Measurements from ENCODE around the gene TPTE2.
"Not testable (repeated sequence)": the region's sequence is repeated elsewhere in the genome, so short reads cannot be mapped to it uniquely, and the experiment has no call there.

TPTE2 gene

DNA sequence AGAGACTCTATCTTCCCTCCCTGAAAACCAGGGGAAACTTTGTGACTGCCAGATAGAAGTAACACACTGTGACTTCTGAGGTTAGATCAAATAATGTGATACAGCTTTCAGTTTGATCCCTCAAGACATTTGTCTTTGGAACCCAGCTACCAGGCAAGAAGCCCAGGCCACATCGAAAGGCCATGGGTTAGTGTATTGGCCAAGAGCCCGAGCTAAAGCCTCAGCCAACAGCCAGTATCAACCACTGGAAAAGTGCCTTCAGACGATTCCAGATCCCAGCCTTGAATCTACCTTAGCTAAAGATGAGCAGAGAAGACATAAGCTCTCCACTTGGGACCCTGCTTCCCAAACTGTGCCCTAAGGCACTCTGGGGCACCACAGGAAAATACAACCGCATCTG is 10.9 kb upstream of the TPTE2 start:
- no peaks in the 10 kb centered on the region for H3K4me1 ChIP-seq (ENCODE audit: control insufficient read depth in 2 of 2, insufficient read depth in 2 of 2, low read length in 2 of 2)
- H3K27me3 ChIP-seq (ENCODE audit: control insufficient read depth in 2 of 2, insufficient read depth in 2 of 2, low read length in 2 of 2): no peaks in the 10 kb centered on the region
- H3K27ac ChIP-seq (ENCODE audit: low read depth in 2 of 2, low read length in 2 of 2): no peak overlapping the region
- H3K4me3 ChIP-seq (ENCODE audit: low read length in 2 of 2): no peak overlapping the region
- no peaks in the 10 kb centered on the region for H3K36me3 ChIP-seq (ENCODE audit: control insufficient read depth in 2 of 2, insufficient read depth in 2 of 2, low read length in 2 of 2)
- H3K9me3 ChIP-seq (ENCODE audit: control insufficient read depth in 2 of 2, low read length in 2 of 2): no peaks in the 10 kb centered on the region
- H3K9ac ChIP-seq (ENCODE audit: low read depth in 1 of 2, low read length in 2 of 2): no peak overlapping the region

DNA sequence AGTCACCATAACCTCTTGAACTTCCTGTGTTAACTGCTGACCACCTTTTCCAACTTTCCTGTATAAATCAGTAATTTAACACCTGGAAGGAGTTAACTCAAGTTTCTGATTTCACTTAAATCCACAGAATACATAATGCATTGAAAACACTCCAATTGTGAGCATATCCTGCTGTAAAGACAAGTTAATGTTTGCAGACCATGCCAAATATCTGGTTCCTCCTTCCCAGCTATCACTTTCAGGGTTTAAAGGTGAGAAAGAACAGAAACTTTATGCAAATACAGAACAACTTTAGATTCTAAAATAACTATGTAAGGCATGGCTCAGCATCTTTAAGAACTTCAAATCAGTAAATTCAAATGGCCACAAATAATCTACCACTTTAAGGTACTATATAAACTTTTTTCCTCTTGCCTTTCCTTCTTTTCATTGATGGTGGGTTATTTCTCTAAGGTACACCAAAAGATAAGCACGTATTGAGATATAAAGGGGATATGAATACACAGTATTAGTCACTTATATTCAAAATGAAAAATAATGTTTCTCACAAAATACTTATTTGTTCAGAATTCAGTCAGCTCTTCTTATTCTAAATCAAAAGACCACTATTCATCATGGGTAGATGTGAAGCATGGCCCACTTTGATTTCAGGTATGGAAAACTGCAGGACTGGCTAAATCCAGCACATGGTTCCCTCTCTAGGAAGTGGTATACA is 6.6 kb upstream of the TPTE2 start:
- Histone ChIP-seq H3K9ac (ENCODE audit: low read depth in 1 of 2, low read length in 2 of 2) (no peak overlapping the region), H3K9me3 (ENCODE audit: control insufficient read depth in 2 of 2, low read length in 2 of 2) (no peaks in the 10 kb centered on the region), H3K4me3 (ENCODE audit: low read length in 2 of 2) (no peak overlapping the region), H3K36me3 (ENCODE audit: control insufficient read depth in 2 of 2, insufficient read depth in 2 of 2, low read length in 2 of 2) (no peaks in the 10 kb centered on the region), H3K27me3 (ENCODE audit: control insufficient read depth in 2 of 2, insufficient read depth in 2 of 2, low read length in 2 of 2) (no peaks in the 10 kb centered on the region), H3K27ac (ENCODE audit: low read depth in 2 of 2, low read length in 2 of 2) (no peak overlapping the region), H3K4me1 (ENCODE audit: control insufficient read depth in 2 of 2, insufficient read depth in 2 of 2, low read length in 2 of 2) (no peaks in the 10 kb centered on the region)

DNA sequence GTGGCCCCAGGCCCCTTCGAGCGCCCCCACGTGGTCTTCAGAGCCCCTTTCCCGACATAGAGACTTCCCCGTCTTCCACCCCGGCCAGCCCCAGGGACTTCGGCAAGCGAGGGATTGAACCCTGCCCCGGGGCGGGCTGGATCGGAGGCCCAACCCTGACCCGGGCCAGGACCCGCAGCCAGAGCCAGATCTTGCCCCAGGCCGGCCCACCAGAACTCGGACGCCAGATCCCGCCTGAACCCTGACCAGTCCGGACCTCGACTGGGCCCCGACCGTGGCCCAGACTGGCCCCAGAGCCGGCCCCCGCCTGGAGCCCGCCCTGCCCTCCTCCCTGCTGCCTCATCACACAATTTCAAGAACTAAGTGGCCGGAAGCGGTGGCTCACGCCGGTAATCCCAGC is 253 bp upstream of the TPTE2 start:
- Histone ChIP-seq H3K9me3 (ENCODE audit: control insufficient read depth in 2 of 2, low read length in 2 of 2) (no peaks in the 10 kb centered on the region), H3K4me1 (ENCODE audit: control insufficient read depth in 2 of 2, insufficient read depth in 2 of 2, low read length in 2 of 2) (no peaks in the 10 kb centered on the region), H3K36me3 (ENCODE audit: control insufficient read depth in 2 of 2, insufficient read depth in 2 of 2, low read length in 2 of 2) (no peaks in the 10 kb centered on the region), H3K4me3 (ENCODE audit: low read length in 2 of 2) (no peak overlapping the region), H3K27me3 (ENCODE audit: control insufficient read depth in 2 of 2, insufficient read depth in 2 of 2, low read length in 2 of 2) (no peaks in the 10 kb centered on the region), H3K9ac (ENCODE audit: low read depth in 1 of 2, low read length in 2 of 2) (no peak overlapping the region), H3K27ac (ENCODE audit: low read depth in 2 of 2, low read length in 2 of 2) (no peak overlapping the region)

DNA sequence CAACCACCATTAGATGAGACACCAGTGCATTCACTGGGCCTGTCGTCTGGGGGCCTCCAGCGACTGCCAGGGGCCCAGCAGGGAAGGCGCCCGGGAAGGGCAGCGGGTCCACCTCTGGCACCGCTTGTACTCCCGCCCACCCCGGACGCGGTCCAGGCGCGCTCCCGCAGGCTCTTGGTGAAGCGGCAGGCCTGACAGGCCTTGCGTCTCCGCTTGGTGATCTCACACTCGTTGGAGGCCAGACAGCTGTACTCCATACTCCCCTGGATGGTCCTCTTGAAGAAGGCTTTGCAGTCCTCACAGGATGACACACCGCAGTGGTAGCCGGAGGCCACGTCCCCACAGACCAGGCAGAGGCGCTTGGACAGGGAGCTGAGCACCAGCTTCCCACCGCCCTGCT is 660 bp downstream of the TPTE2 start:
- H3K9me3 ChIP-seq (ENCODE audit: control insufficient read depth in 2 of 2, low read length in 2 of 2); H3K36me3 ChIP-seq (ENCODE audit: control insufficient read depth in 2 of 2, insufficient read depth in 2 of 2, low read length in 2 of 2); H3K4me1 ChIP-seq (ENCODE audit: control insufficient read depth in 2 of 2, insufficient read depth in 2 of 2, low read length in 2 of 2); H3K27me3 ChIP-seq (ENCODE audit: control insufficient read depth in 2 of 2, insufficient read depth in 2 of 2, low read length in 2 of 2); H3K9ac ChIP-seq (ENCODE audit: low read depth in 1 of 2, low read length in 2 of 2); H3K4me3 ChIP-seq (ENCODE audit: low read length in 2 of 2); H3K27ac ChIP-seq (ENCODE audit: low read depth in 2 of 2, low read length in 2 of 2): not testable (repeated sequence)

DNA sequence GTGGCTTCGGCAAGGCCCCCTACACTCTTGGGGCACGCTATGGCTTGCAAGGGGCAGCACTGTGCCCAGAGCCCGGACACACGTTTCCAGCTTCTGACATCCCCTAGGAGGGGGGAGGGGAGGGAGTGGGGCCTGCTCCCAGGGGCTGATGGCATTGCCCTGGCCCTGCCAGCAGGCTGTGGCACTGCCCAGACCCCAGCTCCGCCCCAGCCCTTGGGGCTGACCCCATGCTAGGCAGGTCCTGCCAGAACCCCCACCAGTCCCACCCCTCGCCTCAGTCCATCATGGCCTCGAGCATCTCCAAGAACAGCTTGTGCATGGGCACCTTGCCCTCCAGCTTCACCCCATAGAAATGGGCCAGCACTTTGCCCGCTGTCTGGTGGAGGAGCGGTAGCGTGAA is 1.6 kb downstream of the TPTE2 start:
- H3K9me3 ChIP-seq (ENCODE audit: control insufficient read depth in 2 of 2, low read length in 2 of 2); H3K4me3 ChIP-seq (ENCODE audit: low read length in 2 of 2); H3K9ac ChIP-seq (ENCODE audit: low read depth in 1 of 2, low read length in 2 of 2): not testable (repeated sequence)

DNA sequence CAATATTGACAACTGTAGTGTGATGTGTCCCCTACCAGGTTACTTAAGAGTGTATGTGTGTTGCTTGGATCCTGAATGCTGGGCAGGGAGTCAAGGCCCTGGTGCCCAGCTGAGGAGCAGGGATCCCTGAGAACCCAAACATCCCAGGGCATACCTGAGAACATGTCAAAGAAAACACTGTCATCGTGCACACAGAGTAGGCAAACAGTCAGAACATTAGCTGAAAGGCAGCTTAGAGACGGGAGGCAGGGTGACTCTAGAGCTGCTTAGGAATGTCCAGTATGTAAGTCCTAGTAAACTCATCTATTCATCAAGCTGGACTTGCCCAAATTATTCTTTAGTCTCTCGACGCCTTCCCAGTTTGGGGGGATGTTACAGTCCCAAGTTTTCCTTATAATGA is 4.0 kb downstream of the TPTE2 start:
- not testable (repeated sequence) for H3K9me3 ChIP-seq (ENCODE audit: control insufficient read depth in 2 of 2, low read length in 2 of 2); H3K36me3 ChIP-seq (ENCODE audit: control insufficient read depth in 2 of 2, insufficient read depth in 2 of 2, low read length in 2 of 2); H3K4me1 ChIP-seq (ENCODE audit: control insufficient read depth in 2 of 2, insufficient read depth in 2 of 2, low read length in 2 of 2); H3K27me3 ChIP-seq (ENCODE audit: control insufficient read depth in 2 of 2, insufficient read depth in 2 of 2, low read length in 2 of 2); H3K4me3 ChIP-seq (ENCODE audit: low read length in 2 of 2); H3K27ac ChIP-seq (ENCODE audit: low read depth in 2 of 2, low read length in 2 of 2); H3K9ac ChIP-seq (ENCODE audit: low read depth in 1 of 2, low read length in 2 of 2)

More for the DNA sequence above, 1.6 kb downstream of the TPTE2 start:
- H3K27ac ChIP-seq (ENCODE audit: low read depth in 2 of 2, low read length in 2 of 2); H3K4me1 ChIP-seq (ENCODE audit: control insufficient read depth in 2 of 2, insufficient read depth in 2 of 2, low read length in 2 of 2); H3K27me3 ChIP-seq (ENCODE audit: control insufficient read depth in 2 of 2, insufficient read depth in 2 of 2, low read length in 2 of 2); H3K36me3 ChIP-seq (ENCODE audit: control insufficient read depth in 2 of 2, insufficient read depth in 2 of 2, low read length in 2 of 2): not testable (repeated sequence)

DNA sequence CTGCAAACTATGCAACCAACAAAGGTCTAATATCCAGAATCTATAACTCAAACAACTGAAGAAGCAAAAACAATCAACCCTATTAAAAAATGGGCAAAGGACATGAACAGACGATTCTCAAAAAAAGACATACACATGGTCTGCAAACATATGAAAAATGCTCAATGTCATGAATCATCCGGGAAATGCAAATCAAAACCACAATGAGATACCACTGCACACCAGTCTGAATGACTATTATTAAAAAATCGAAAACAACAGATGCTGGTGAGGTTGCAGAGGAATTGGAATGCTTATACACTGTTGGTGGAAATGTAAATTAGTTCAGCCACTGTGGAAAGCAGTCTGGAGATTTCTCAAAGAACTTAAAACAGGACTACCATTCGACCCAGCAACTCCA is 12.1 kb downstream of the TPTE2 start:
- not testable (repeated sequence) for H3K27ac ChIP-seq (ENCODE audit: low read depth in 2 of 2, low read length in 2 of 2); H3K9me3 ChIP-seq (ENCODE audit: control insufficient read depth in 2 of 2, low read length in 2 of 2); H3K4me3 ChIP-seq (ENCODE audit: low read length in 2 of 2); H3K36me3 ChIP-seq (ENCODE audit: control insufficient read depth in 2 of 2, insufficient read depth in 2 of 2, low read length in 2 of 2); H3K9ac ChIP-seq (ENCODE audit: low read depth in 1 of 2, low read length in 2 of 2); H3K27me3 ChIP-seq (ENCODE audit: control insufficient read depth in 2 of 2, insufficient read depth in 2 of 2, low read length in 2 of 2); H3K4me1 ChIP-seq (ENCODE audit: control insufficient read depth in 2 of 2, insufficient read depth in 2 of 2, low read length in 2 of 2)

DNA sequence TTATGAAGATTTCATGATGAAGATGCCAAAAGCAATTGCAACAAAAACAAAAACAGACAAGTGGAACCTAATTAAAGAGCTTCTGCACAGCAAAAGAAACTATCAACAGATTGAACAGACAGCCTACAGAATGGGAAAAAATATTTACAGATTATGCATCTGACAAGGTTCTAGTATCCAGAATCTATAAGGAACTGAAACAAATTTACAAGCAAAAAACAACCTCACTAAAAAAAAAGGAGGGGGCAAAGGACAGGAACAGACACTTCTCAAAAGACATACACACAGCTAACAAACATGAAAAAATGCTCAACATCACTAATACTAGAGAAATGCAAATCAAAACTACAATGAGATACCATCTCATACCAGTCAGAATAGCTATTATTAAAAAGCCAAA is 35.7 kb downstream of the TPTE2 start:
- not testable (repeated sequence) for H3K27me3 ChIP-seq (ENCODE audit: control insufficient read depth in 2 of 2, insufficient read depth in 2 of 2, low read length in 2 of 2); H3K9ac ChIP-seq (ENCODE audit: low read depth in 1 of 2, low read length in 2 of 2); H3K27ac ChIP-seq (ENCODE audit: low read depth in 2 of 2, low read length in 2 of 2); H3K36me3 ChIP-seq (ENCODE audit: control insufficient read depth in 2 of 2, insufficient read depth in 2 of 2, low read length in 2 of 2); H3K4me1 ChIP-seq (ENCODE audit: control insufficient read depth in 2 of 2, insufficient read depth in 2 of 2, low read length in 2 of 2); H3K9me3 ChIP-seq (ENCODE audit: control insufficient read depth in 2 of 2, low read length in 2 of 2); H3K4me3 ChIP-seq (ENCODE audit: low read length in 2 of 2)

DNA sequence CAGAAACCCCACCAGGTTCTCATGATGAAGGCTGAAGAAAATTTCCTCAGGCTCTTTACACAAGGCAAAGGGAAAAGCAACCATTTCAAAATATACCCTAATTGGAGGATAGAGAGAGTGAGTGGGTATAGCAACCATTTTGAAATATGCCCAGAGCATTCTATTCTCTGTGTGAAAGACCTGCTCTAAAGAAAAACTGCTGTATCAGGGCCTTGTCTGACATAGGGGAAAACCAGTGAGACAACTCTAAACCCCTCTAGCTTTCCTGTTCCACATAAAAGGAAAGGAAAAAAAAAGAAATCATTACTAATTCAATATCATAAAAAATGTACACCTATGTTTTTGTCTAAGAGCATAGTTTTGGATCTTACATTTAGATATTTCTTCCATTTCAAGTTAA is 42.3 kb downstream of the TPTE2 start:
- Histone ChIP-seq H3K9me3 (ENCODE audit: control insufficient read depth in 2 of 2, low read length in 2 of 2) (no peaks in the 10 kb centered on the region), H3K4me1 (ENCODE audit: control insufficient read depth in 2 of 2, insufficient read depth in 2 of 2, low read length in 2 of 2) (no peaks in the 10 kb centered on the region), H3K27me3 (ENCODE audit: control insufficient read depth in 2 of 2, insufficient read depth in 2 of 2, low read length in 2 of 2) (no peaks in the 10 kb centered on the region), H3K4me3 (ENCODE audit: low read length in 2 of 2) (no peak overlapping the region), H3K27ac (ENCODE audit: low read depth in 2 of 2, low read length in 2 of 2) (no peak overlapping the region), H3K36me3 (ENCODE audit: control insufficient read depth in 2 of 2, insufficient read depth in 2 of 2, low read length in 2 of 2) (no peaks in the 10 kb centered on the region), H3K9ac (ENCODE audit: low read depth in 1 of 2, low read length in 2 of 2) (no peak overlapping the region)

DNA sequence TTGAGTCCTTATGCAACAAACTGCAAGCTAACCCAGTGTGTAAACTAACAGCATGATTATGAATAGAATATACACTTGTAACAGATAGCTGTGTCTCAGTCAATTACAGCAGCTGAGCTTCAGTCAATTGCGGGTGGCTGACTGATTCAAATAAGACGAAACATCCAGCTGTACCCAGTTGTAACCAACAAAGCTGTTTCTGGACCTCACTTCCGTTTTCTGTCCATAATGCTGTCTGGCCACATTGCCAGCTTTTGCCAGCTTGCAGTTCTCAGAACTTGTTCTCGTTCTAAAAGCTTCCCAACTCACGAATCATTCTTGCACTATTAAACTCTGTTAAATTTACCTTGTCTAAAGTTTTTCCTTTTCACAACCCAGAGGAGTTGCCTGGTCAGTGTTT is 53.7 kb downstream of the TPTE2 start:
- not testable (repeated sequence) for H3K36me3 ChIP-seq (ENCODE audit: control insufficient read depth in 2 of 2, insufficient read depth in 2 of 2, low read length in 2 of 2); H3K9ac ChIP-seq (ENCODE audit: low read depth in 1 of 2, low read length in 2 of 2); H3K4me3 ChIP-seq (ENCODE audit: low read length in 2 of 2); H3K27me3 ChIP-seq (ENCODE audit: control insufficient read depth in 2 of 2, insufficient read depth in 2 of 2, low read length in 2 of 2); H3K27ac ChIP-seq (ENCODE audit: low read depth in 2 of 2, low read length in 2 of 2); H3K9me3 ChIP-seq (ENCODE audit: control insufficient read depth in 2 of 2, low read length in 2 of 2); H3K4me1 ChIP-seq (ENCODE audit: control insufficient read depth in 2 of 2, insufficient read depth in 2 of 2, low read length in 2 of 2)

DNA sequence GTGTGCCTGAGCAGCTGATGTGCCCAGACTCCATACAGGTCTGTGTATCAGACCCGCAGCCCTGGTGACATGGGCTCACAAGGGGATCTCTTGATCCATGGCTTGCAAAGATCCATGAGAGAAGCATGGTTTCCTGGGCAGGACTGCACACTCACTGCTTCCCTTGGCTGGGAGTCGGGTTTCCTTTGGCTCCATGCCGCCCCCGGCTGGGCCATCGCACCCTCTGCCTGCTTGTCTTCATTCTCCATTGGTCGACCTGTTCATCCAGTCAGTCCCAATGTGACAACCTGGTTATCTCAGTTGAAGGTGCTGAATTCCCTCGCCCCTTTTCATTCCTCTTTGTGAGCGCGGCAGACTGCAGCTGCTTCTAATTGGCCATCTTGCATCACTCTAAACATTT is 101.2 kb downstream of the TPTE2 start:
- H3K27ac ChIP-seq (ENCODE audit: low read depth in 2 of 2, low read length in 2 of 2); H3K4me1 ChIP-seq (ENCODE audit: control insufficient read depth in 2 of 2, insufficient read depth in 2 of 2, low read length in 2 of 2); H3K9me3 ChIP-seq (ENCODE audit: control insufficient read depth in 2 of 2, low read length in 2 of 2); H3K27me3 ChIP-seq (ENCODE audit: control insufficient read depth in 2 of 2, insufficient read depth in 2 of 2, low read length in 2 of 2); H3K36me3 ChIP-seq (ENCODE audit: control insufficient read depth in 2 of 2, insufficient read depth in 2 of 2, low read length in 2 of 2); H3K4me3 ChIP-seq (ENCODE audit: low read length in 2 of 2); H3K9ac ChIP-seq (ENCODE audit: low read depth in 1 of 2, low read length in 2 of 2): not testable (repeated sequence)

All from mucosa of rectum (tissue), 2 donors.